H9 (cell line): Measurements from ENCODE around the gene C1orf21. TPM values are rescaled to one million over a fixed set of nuclear protein-coding genes. Genes with fewer than 3 reads are reported as not detected.

ENCODE experiments used
- DNase-seq: peaks from one replicate; pipeline ENCODE4 v3.0.0-alpha.2; 2017
- H2AFZ ChIP-seq: one replicate; pipeline ENCODE4 v1.6.1; 2013; ENCODE audit warnings: mild to moderate bottlenecking, low read length, control low read depth, moderate library complexity
- H2AK5ac ChIP-seq: 2 replicates; pipeline ENCODE4 v1.6.1; 2013; ENCODE audit warnings: low read length, control low read depth, mixed read lengths; ENCODE audit not compliant: insufficient read length
- H2BK120ac ChIP-seq: one replicate; pipeline ENCODE4 v1.6.1; 2013; ENCODE audit warnings: low read depth, mild to moderate bottlenecking, low read length, control low read depth, inconsistent platforms; ENCODE audit not compliant: poor library complexity, severe bottlenecking
- H2BK12ac ChIP-seq: 2 replicates; pipeline ENCODE4 v1.6.1; 2013; ENCODE audit warnings: low read length, control low read depth, mixed read lengths, low read depth; ENCODE audit not compliant: insufficient read length
- H2BK15ac ChIP-seq: 2 replicates; pipeline ENCODE4 v1.6.1; 2013; ENCODE audit warnings: low read depth, low read length, control low read depth
- H2BK20ac ChIP-seq: one replicate; pipeline ENCODE4 v1.6.1; 2013; ENCODE audit warnings: low read depth, mild to moderate bottlenecking, low read length, control low read depth, inconsistent platforms; ENCODE audit not compliant: poor library complexity, severe bottlenecking
- H2BK5ac ChIP-seq: 2 replicates; pipeline ENCODE4 v1.6.1; 2013; ENCODE audit warnings: low read length, control low read depth, mixed read lengths; ENCODE audit not compliant: insufficient read length
- H3K14ac ChIP-seq: 2 replicates; pipeline ENCODE4 v1.6.1; 2013; ENCODE audit warnings: low read length, control low read depth; ENCODE audit not compliant: insufficient read depth
- H3K18ac ChIP-seq: 2 replicates; pipeline ENCODE4 v1.6.1; 2013; ENCODE audit warnings: low read depth, mild to moderate bottlenecking, mixed read lengths, low read length, control low read depth; ENCODE audit not compliant: insufficient read length
- H3K23ac ChIP-seq: 2 replicates; pipeline ENCODE4 v1.6.1; 2013; ENCODE audit warnings: low read length, control low read depth, mixed read lengths, low read depth; ENCODE audit not compliant: insufficient read length
- H3K23me2 ChIP-seq: 2 replicates; pipeline ENCODE4 v1.6.1; 2013; ENCODE audit warnings: low read depth, mild to moderate bottlenecking, mixed read lengths, low read length, control low read depth; ENCODE audit not compliant: insufficient read length, poor library complexity, severe bottlenecking
- H3K27ac ChIP-seq: 2 replicates; pipeline ENCODE4 v1.5.1; 2013; ENCODE audit warnings: low read length, control low read depth, mixed read lengths, low read depth; ENCODE audit not compliant: insufficient read length
- H3K27me3 ChIP-seq: 2 replicates; pipeline ENCODE4 v1.6.1; 2013; ENCODE audit warnings: low read length, control low read depth, inconsistent platforms; ENCODE audit not compliant: insufficient read depth
- H3K4ac ChIP-seq: 2 replicates; pipeline ENCODE4 v1.6.1; 2013; ENCODE audit warnings: low read depth, mild to moderate bottlenecking, control low read depth, inconsistent platforms, low read length, moderate library complexity
- H3K4me1 ChIP-seq: 2 replicates; pipeline ENCODE4 v1.6.1; 2013; ENCODE audit warnings: low read length, control low read depth, inconsistent platforms; ENCODE audit not compliant: insufficient read depth
- H3K4me2 ChIP-seq: 2 replicates; pipeline ENCODE4 v1.6.1; 2013; ENCODE audit warnings: low read length, control low read depth, mixed read lengths; ENCODE audit not compliant: insufficient read length, insufficient read depth
- H3K56ac ChIP-seq: 2 replicates; pipeline ENCODE4 v1.6.1; 2013; ENCODE audit warnings: low read depth, mild to moderate bottlenecking, mixed read lengths, low read length, control low read depth; ENCODE audit not compliant: insufficient read length
- H3K79me1 ChIP-seq: 2 replicates; pipeline ENCODE4 v1.6.1; 2013; ENCODE audit warnings: low read depth, mild to moderate bottlenecking, moderate library complexity, low read length, control low read depth, inconsistent platforms; ENCODE audit not compliant: insufficient read depth, poor library complexity, severe bottlenecking
- H3K79me2 ChIP-seq: 2 replicates; pipeline ENCODE4 v1.6.1; 2013; ENCODE audit warnings: low read length, control low read depth, inconsistent platforms; ENCODE audit not compliant: insufficient read depth
- H3K9ac ChIP-seq: 2 replicates; pipeline ENCODE4 v1.6.1; 2013; ENCODE audit warnings: low read length, control low read depth, mixed read lengths; ENCODE audit not compliant: insufficient read length; ENCODE audit errors: extremely low read depth
- H3K9me3 ChIP-seq: one replicate; pipeline ENCODE4 v1.6.1; 2013; ENCODE audit warnings: low read depth, low read length, inconsistent platforms; ENCODE audit not compliant: control insufficient read depth
- H3T11ph ChIP-seq: one replicate; pipeline ENCODE4 v1.6.1; 2013; ENCODE audit warnings: mild to moderate bottlenecking, low read length, control low read depth, inconsistent platforms
- H4K20me1 ChIP-seq: one replicate; pipeline ENCODE4 v1.6.1; 2013; ENCODE audit not compliant: control insufficient read depth, insufficient read length, insufficient read depth
- H4K5ac ChIP-seq: 2 replicates; pipeline ENCODE4 v1.6.1; 2013; ENCODE audit warnings: low read depth, mild to moderate bottlenecking, mixed read lengths, low read length, control low read depth; ENCODE audit not compliant: insufficient read length
- H4K8ac ChIP-seq: replicated peaks from 2 replicates; pipeline ENCODE4 v1.6.1; 2013; ENCODE audit warnings: low read length, control low read depth, mixed read lengths, low read depth; ENCODE audit not compliant: insufficient read length
- H4K91ac ChIP-seq: 2 replicates; pipeline ENCODE4 v1.6.1; 2013; ENCODE audit warnings: low read depth, mild to moderate bottlenecking, moderate library complexity, mixed read lengths, low read length, control low read depth; ENCODE audit not compliant: insufficient read length
- H3K27ac Mint-ChIP-seq, 3 experiments: 2 replicates in 2 of 3; 3 replicates in 1 of 3; pipeline ENCODE4 v1.8.0; 2020 to 2021; ENCODE audit warnings: mixed read lengths in 3 of 3, mild to moderate bottlenecking in 1 of 3, moderate library complexity in 1 of 3
- H3K27me3 Mint-ChIP-seq: 2 replicates; pipeline ENCODE4 v1.8.0; 2021; ENCODE audit warnings: low read depth, mild to moderate bottlenecking, moderate library complexity, mixed read lengths
- H3K36me3 Mint-ChIP-seq, 3 experiments: 2 replicates in 2 of 3; 3 replicates in 1 of 3; pipeline ENCODE4 v1.8.0; 2020 to 2021; ENCODE audit warnings: low read depth in 3 of 3, mixed read lengths in 3 of 3; ENCODE audit not compliant: insufficient read depth in 1 of 3
- H3K4me1 Mint-ChIP-seq, 2 experiments: 2 replicates each; pipeline ENCODE4 v1.8.0; 2020; ENCODE audit warnings: mixed read lengths in 2 of 2
- H3K4me3 Mint-ChIP-seq, 2 experiments: 2 replicates in 1 of 2; 3 replicates in 1 of 2; pipeline ENCODE4 v1.8.0; 2020 to 2021; ENCODE audit warnings: mild to moderate bottlenecking in 2 of 2, mixed read lengths in 2 of 2, moderate library complexity in 1 of 2
- H3K9me3 Mint-ChIP-seq, 2 experiments: 2 replicates in 1 of 2; 3 replicates in 1 of 2; pipeline ENCODE4 v1.8.0; 2020; ENCODE audit warnings: mild to moderate bottlenecking in 2 of 2, mixed read lengths in 2 of 2, moderate library complexity in 1 of 2
- CTCF ChIP-seq: fragments of 200-600 bp; sonication (generic); conservative IDR thresholded peaks from 3 replicates; pipeline ENCODE4 v1.8.0; 2021; ENCODE audit warnings: antibody characterized with exemption, mild to moderate bottlenecking
- total RNA-seq: library from RNA; stranded (reverse); gene quantifications from 2 replicates; pipeline ENCODE4 v1.2.1, GENCODE V29; 2021

The C1orf21 gene
- total RNA-seq, 1 experiment from 2014 or later, result 36.0 TPM

DNA sequence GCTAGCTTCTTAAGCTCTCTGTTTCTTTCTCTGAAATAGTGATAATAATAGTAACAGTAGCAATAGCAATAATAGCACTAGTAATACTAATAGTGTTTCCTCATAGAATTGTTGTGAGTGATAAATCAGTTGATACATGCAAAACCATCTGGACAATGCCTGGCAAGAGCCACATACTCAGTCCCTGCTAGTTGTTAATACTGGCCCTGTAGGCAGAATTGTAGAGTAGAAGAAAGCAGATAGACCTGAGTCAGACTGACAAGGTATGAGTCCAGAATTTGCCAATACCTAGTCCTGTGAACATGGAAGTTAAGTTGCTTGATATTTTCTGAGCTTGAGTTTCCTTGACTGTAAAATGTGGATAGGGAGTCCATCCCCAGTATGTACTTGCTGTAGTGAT, 171.9 kb downstream of the C1orf21 start:
- no peak overlapping the region for H2BK12ac ChIP-seq
- H3K27me3 ChIP-seq, result no peaks in the 10 kb centered on the region
- H2BK15ac ChIP-seq, result no peak overlapping the region
- H3K9ac ChIP-seq, result no peak overlapping the region
- Mint-ChIP-seq H3K9me3 (no peaks in the 10 kb centered on the region), H3K27me3 (no peaks in the 10 kb centered on the region), H3K27ac (0 out of 7 replicates have a peak overlapping the region, but pooled peaks of 2 of the 3 experiments have one; percentile 49 to 63), H3K4me1 (peaks cover 4 to 20% of the 10 kb centered on the region in 2 experiments; a peak in 3 of 4 replicates), H3K4me3 (no peak overlapping the region), H3K36me3 (0 out of 7 replicates have a peak, but pooled peaks cover 0 to 2% (median 0%) of the 10 kb centered on the region in 3 experiments)
- no peak overlapping the region for H3K4ac ChIP-seq
- H3K4me1 ChIP-seq, result no peaks in the 10 kb centered on the region; the same call in 1 of the 2 replicates
- H2AFZ ChIP-seq, result no peak overlapping the region
- no peaks in the 10 kb centered on the region for H4K20me1 ChIP-seq
- no peak overlapping the region for H2BK5ac ChIP-seq
- H3K23ac ChIP-seq, result no peak overlapping the region
- H3K18ac ChIP-seq, result no peak overlapping the region
- no peak overlapping the region for H3K27ac ChIP-seq
- no peak overlapping the region for H3K4me2 ChIP-seq
- no peak overlapping the region for H3T11ph ChIP-seq
- H4K91ac ChIP-seq, result no peak overlapping the region
- no peak overlapping the region for H2AK5ac ChIP-seq
- H3K79me1 ChIP-seq, result no peaks in the 10 kb centered on the region
- no peak overlapping the region for H3K14ac ChIP-seq
- H3K56ac ChIP-seq, result no peak overlapping the region
- TF ChIP-seq CTCF, result no peak
- DNase-seq, result no peak
- H3K23me2 ChIP-seq, result no peaks in the 10 kb centered on the region
- H4K5ac ChIP-seq, result no peak overlapping the region
- no peak overlapping the region for H4K8ac ChIP-seq
- H3K9me3 ChIP-seq, result no peaks in the 10 kb centered on the region
- no peaks in the 10 kb centered on the region for H3K79me2 ChIP-seq
- no peak overlapping the region for H2BK20ac ChIP-seq
- H2BK120ac ChIP-seq, result no peak overlapping the region
